Activated CD4-positive, alpha-beta T cell treated with anti-CD3 and anti-CD28 coated beads, Interleukin-2, amount 50 U/mL, for 16 hours (primary cell): ENCODE data around the gene TMEM132D.

Experiments used
- DNase-seq: peaks from one replicate; pipeline ENCODE4 v3.0.0-alpha.2; 2020

TMEM132D gene

DNA sequence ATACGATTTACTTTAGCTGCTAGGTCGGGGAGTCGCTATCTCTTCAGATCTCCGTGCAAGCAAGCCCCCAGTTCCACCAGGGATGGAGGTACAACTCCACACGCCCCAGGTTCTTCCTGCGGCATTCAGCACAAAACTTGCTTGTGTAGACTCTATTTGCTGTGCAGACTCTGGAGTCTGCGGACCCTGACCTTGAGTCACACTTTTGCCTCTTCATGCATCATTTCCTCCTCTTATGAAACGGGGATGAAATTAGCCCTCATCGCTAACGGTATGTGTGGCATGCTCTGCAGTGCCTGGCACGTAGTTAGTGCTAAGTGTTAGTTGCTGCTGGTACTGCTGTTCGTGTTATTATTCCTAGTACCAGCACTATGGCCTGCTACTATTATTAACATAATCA, 84.4 kb downstream of the TMEM132D start:
- DNase-seq, result no peak

DNA sequence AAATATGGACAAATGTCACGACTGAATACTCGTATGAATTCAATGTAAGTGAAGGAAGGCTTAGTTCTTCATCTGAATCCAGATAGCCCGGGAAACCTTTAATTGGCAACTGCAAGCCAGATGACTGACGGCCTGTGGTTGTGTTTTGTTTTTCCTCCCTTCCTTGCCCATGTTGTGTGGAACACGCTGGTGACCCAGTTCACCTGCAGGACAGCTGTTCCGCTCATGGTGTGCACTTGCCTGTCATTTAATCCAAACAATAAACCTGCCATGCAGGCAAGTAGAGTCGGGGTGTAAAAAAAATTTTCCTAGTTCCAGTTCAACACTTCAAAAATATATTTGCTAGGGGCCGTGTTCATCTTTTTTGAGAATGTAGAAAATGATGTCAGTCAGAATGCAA, 88.0 kb downstream of the TMEM132D start:
- DNase-seq, result no peak

DNA sequence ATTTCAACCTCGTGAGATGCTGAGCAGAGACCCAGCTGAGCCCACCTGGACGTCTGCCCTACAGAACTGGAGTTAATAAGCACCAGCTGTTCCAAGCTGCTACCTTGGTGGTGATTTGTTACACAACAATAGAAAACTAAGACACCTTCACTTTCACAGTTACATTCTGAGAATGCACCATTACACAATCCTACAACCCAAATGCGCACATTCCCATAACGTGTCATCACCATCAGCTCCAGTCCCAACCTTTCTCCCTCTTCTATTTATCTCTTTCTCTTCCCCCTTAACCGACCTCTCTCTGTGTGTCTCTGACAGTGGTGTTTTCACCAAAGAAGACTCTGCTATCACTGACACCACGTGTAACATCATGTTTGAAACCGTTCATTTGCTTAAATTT, 91.9 kb downstream of the TMEM132D start:
- no peak for DNase-seq

DNA sequence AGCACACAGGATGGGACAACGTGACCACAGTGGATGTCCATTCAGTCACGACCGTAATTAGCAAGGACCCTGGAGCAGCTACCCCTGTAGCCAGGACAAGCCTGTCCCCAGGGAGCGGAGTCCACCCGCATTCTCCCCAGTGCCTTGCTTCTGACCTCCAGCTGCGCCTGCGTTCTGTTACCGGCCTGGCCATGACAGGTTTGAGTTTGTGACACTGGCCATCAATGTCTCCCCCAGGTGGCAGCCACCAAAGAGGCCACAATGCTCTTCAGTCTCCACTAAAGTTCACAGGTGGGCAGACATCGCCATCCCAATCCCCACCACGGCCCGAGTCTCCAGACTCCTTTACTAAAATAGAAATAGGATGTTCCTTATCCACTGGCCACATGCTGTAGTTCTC, 96.7 kb downstream of the TMEM132D start:
- DNase-seq, result no peak

DNA sequence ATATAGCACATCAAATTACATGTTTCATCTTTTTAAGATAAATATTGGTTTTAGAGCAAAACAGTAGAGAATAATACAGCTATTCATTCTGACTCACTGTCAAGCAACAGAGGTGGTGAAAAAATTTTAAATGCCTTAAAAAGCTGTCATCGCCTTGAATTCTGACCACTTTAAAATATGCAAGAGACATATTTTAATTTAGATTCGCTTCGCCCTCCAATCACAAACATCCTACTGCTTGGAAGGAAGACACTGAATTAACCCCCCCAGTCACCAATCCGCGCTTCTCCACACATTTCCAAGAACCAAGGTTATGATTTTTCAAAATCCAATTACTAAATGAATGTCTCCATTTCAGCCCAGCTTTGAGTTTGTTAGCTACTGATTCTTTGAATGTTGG, 112.4 kb downstream of the TMEM132D start:
- DNase-seq, result no peak

DNA sequence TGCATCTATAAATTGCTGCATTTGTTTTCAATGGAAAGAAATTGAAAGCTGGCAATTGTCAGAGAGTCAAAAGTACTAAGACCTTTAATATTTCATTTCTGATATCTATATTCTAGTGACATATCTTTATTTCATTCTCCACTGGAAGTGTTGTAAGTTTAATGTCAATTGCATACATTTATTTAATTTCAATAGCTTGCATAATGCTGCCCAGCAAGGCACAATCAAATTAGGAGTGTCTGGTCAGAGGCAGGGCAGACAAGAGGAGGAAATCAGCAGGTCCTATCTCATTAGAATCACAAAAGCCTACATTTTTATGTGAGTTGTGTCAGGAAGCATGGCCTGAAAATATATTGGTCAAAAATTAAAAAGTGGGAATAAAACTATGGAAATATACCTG, 112.9 kb downstream of the TMEM132D start:
- no peak for DNase-seq

DNA sequence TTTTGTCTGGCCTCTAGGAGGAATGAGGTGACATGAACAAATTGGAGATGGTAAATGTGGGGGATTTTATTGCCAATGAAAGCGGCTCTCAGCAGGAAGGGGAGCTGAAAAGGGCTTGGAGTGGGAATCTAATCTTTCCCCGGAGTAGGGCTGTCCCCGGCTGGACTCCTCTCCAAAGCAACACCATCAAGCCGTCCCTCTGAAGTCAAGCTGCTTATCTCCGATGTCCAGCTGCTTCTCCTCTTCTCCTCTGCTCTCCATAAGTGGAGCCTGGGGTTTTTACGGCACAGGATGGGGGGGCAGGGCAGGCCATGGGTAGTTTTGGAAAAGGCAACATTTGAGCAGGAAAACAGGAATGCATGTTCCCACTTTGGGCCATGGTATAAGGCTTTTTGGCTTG, 113.5 kb downstream of the TMEM132D start:
- DNase-seq, result no peak

DNA sequence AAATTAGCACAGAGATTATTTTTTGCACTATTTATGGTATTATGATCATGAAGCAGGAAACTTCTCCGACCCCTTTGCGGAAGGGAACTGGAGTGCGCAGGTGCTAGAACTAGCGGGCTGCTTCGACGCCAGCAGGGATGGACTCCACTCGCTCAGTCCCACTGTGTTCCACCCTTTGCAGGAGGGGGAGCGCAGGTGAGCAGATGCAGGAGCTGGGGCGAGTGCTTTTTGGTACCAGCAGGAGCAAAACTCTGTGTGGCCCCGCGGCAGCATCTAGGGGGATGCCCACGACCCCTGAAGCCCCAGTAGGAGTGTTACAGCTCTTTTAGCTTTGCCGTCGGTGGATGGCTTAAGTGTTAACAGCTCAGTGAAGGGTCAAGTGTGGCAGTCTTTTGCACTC, 113.9 kb downstream of the TMEM132D start:
- no peak for DNase-seq

DNA sequence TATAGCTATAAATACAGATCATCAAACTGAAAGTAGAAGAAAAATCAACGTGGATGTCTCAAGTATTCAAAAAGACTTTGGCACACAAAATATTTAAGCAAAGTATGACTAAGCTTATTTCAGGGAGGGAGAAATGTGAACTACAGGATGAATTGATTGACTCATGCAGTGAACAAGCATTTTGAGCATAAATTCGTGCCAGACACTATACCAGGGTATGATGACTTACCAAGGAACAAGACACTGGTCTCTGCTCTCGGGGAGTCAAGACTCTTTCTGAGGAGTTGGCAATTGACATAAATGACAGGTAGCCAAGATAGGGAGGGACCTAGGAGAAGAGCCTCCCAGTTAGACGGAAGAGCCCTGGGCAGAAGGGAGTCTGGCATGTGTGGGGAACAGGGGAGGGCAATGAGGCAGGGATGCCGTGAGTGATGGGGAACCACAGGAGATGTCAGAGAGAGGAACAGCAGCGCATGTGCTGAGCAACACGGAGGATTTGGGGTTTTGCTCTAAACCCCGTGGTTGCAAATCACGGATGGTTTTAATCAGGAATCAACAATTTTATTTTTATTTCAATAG, 115.2 kb downstream of the TMEM132D start:
- DNase-seq, result no peak

DNA sequence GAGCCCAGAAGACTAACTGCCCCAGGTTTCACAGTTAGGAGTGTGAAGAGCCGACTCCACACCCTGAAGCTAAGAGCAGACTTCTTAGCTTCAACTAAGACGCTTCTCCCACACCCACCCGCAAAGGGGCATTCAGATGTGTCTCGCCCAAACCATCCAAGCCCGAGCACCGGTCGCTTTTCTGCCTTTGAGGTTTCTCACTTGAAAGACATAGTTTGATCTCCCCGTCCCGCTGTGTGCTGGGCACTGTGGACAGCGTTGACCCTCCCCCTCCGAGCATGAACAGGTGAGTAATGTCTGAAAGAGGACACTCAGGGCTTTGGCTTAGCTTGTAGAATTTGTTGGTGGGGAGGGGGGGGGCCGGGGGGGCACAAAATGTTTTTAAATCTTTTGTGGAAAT, 123.8 kb downstream of the TMEM132D start:
- DNase-seq, result no peak

DNA sequence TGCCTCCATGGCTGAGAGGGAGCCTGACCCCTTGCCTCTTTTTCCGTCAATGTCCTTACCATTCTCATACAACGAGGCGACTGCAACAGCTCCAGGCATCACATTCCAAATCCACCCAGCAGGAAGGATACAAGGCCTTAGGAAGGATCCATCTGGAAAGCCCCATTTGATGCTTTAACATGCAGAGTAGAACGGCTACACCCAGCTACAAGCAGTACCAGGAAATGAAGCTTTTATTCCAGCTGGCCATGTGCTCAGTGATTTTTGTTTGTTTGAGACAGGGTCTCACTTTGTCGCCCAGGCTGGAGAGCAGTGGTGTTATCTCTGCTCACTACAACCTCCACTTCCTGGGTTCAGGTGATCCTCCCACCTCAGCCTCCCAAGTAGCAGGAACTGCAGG, 124.8 kb downstream of the TMEM132D start:
- DNase-seq, result no peak

DNA sequence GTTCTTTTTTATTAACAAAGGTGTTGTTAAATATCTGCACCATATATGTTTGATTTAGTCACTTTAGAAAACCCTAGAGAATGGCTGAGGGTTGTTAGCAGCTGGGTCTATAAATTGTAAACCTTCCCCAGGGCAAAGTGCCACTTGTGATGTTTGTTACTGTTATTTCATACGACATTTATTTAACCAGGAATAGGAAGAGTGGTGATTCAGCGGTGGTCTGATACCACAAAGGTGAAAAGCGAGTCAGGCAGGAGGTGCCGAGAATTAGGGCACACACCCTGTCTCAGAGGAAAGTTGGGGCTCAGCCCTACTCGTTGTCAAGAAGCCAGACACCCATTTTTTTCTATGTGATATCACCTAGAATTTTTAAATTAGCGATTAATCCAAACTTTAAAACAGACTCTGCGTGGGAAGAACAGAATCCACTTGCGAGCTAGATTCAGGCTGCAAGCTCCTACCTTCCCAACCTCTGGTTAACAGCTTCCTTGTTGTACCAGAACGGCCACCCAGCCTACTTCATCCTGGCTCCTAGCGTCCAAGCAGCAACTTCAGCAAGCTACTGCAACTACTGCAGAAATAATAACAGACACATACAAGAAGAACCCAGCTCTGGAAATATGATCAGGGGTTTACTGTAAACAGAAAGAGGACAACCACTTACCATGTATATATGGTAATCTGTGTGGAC, 126.7 kb downstream of the TMEM132D start:
- no peak for DNase-seq

DNA sequence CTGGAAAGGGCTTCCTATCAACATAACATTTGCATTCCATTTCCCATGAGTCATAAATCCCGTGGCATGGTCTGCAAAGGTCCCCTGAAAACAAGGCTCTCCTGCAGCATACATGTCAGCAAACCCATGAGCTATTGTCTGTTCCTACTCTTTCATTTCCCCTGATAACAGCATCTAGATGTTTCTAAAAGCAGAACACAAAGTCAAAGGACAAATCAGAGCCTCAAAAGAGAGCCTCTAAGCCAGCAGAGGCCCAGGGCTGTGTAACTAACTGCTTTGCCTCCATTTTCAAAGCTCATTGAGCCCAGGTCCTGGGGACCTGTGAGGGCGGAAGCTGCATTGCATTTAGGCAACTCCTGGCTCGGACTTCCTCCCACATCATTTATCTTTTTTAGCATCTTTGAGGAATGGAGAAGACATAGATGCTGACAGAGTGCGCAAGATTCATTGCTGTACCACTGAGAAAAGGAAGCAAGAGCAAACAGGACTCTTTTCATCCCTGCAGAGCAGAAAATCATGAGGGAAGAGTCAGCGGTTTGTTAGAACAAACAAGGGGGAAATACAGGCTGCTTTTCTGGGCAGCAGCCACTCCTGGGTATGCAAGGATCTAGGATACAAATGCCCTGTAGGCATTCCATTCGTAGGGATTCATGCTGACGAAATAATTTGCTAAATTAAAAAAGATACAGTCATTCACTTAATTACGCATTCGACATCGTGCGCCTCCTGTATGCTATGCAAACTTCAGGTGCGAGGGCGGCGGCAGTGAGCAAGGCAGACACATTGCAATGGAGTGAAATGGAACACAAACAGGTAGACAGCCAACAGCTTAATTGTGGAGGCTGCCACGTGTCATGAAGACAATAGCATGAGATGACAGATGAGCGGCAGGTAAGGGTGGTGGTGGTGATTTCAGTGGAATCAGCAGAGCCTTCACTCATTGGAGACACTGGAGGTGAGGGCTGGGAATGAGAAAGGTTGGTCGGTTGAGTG, 131.0 kb downstream of the TMEM132D start:
- no peak for DNase-seq

DNA sequence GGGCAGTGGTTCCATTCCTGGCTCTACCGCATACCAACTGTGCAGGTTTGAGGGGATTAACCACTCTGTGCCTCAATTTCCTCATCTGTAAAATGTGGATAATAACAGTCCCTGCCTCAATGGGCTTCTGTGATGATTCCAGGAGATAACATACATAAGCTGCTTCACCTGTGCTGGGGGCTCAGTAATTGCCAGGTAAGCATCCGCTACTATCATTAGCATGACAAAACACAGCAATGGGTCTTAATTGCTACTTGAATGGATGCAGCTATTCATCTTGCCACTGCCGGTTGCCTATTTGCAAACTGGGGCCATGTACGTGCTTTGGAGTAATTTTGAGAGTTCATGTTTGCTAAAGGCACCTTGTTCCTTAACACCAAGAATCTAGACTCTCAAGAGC, 132.6 kb downstream of the TMEM132D start:
- DNase-seq, result no peak

DNA sequence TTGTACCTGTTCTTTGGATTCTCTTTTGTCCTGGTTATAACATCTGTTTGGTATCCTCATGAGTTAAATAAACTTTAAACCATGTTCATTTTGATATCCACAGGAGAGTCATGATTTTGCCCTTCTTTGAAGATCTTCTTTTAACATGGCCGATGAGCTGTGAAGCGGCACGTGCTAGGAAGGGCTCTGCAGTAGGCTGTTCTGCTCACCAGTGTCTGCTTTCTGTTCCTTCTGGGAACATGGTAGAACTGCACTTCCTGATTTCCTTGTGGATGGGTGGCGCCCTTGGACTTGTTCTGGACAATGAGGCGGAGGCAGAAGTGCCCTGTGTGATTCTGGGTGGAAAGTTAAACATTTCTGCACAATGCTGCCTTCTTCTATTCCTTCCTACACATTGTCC, 138.1 kb downstream of the TMEM132D start:
- DNase-seq, result no peak

DNA sequence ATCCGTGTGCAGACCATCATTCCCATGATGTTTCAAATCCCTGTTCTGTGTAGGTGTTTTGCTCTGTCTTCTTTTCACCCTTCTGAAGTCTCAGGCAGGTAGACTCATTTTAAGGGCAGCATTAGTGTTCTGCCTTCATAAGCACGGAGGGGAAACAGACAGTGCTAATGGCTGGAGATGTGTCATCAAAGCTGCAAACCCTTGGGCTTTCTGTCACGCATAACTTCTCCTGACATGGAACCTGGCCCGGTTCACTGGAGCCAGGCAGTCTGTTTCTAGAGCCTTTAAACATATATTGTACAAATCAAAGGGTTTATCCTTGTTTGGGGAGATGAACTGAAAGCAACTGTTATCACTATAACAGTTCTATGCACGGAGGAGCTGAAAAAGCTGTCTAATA, 141.4 kb downstream of the TMEM132D start:
- no peak for DNase-seq

DNA sequence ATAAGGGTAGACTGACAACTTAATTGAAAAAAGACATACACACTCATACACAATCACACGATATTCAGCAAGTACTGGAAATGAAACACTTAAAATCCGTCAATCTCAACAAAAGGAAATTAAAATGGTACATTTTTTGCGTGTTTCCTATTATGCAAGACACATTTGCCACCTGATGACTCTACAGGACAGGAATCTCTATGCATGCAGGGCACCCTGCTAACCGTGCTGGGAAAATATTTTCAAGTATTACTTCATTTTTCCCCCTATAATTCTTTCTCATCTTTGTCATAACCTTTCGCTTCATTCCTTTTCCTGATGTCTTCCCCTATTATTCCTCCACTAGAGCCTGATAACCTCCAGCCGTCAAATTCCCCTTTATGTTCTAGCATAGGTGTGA, 150.2 kb downstream of the TMEM132D start:
- no peak for DNase-seq

DNA sequence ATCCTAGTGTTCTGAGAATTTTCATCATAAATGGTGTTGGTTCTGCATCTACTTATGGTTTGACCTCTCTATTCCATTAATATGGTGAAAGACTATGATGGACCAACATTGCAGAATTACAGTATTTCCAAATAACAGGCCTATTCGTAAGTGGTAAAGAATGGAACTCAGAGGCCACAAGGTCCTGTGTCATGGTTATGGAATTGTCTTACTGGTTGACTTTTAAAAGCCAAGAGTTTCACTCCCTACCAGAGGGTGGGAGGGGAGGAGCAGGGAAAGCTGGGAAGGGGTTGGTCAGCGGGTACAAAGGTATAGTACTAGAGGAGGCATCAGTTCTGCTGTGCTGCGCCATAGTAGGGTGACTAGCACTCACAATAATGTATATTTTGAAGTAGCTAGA, 153.4 kb downstream of the TMEM132D start:
- DNase-seq, result no peak

DNA sequence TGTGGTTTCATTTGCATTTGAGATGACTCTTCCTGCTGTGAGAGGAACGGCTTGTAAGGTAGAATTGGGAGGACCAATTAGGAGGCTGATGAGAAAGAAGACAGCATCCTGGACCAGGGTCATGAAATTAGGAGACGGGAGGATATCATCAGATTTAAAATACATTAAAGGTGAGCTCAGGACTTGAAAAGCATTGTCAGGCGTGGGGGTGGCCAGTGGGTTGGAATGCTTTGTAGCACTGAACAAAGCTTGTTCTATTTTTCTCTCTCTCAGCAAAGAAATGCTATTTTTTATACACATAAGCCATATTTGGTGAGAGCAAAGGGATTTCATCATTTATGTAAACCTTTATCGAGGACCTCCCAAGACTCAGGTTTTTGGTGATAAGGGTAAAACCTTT, 157.5 kb downstream of the TMEM132D start:
- no peak for DNase-seq

DNA sequence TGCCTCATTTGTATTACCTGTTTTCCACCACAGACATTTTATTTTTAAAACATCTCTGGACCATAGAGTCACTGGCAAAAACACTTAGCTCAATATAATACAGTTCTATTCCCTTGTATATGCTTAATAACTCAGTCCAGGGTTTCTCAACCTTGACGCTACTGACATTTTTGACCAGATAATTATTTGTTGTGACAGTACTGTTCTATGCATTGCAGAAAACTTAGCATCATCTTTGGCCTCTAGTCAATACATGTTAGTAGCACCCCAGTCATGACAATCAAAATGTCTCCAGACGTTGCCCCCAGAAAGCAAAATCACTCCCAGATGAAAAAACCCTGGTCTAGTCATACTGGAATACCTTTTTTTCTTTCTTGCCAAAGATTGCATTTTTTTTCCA, 174.7 kb downstream of the TMEM132D start:
- no peak for DNase-seq

DNA sequence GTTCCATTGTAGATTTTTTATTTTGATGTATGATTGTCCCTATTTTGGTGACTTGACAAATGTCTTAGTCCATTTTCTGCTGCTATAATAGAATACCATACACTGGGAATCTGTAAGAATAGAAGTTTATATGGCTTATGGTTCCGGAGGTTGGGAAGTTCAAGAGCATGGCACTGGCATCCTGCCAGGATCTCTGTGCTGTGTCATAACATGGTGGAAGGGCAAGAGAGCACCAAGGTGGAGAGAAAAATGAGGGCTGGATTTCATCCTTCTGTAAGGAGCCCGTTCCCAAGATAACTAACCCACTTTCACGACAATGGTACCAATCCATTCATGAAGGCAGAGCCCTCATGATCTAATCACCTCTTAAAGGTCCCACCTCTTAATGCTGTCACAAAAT, 176.7 kb downstream of the TMEM132D start:
- no peak for DNase-seq

DNA sequence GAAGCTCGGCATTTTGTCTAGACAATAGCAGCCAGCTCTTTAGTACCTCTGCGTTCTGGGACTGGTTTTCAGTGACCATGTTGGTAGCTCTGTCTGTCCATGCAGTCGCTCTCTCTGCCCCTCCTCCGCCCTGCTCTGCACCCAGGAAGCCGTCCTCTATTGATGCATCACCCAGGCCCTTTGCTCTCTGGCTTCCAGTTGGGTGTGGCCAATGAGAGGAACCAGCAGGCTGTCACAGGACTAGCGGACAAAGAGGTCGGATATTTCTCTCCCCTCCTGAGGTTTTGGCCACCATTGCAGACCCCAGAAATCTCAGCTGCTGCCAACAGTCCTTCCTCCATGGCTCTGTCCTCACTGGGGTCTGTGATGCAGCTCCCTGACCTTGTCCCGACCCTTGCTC, 180.6 kb downstream of the TMEM132D start:
- DNase-seq, result no peak

DNA sequence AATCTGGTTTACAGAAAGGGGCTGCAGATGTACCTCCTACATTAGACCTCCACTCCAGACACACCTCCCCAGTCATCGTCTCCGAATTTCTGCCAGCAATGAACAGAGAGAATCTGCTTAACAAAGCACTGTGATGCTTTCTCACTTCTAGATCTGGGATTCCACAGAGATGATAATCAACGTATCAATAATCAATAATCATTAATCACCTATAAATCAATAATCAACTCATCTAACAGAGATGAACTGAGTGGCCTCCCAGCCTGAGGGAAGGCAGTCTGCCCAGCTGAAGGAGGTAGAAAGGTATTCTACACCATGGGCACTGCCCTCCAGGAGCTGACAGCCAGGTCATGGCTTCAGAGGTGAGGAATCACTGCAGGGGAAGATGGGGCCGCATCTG, 183.2 kb downstream of the TMEM132D start:
- no peak for DNase-seq

DNA sequence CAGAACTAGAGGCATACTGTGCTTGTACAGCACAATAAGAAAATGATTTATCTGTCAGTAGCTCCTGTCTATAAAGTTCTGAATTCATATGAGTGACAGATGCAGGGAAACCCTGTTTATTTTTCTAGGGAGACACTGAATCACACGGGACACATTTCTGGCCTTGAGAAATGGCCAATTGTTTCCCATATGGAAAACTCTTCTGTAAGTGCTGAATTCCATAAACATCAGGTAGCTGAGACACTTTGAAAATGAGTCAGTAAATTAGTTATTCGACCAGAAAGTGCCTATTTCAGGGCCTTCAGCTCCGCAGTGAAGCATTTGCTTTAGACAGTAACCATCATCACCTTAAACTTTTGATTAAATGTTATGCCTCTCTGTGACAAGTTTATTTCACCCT, 184.4 kb downstream of the TMEM132D start:
- DNase-seq, result no peak
